ENCODE measurements around the gene MACROD1.

Gene MACROD1

GRCh38 chr11:63998558-63999348 is 167.2 kb downstream of the MACROD1 start:
- TF ChIP-seq, protein P1, sequence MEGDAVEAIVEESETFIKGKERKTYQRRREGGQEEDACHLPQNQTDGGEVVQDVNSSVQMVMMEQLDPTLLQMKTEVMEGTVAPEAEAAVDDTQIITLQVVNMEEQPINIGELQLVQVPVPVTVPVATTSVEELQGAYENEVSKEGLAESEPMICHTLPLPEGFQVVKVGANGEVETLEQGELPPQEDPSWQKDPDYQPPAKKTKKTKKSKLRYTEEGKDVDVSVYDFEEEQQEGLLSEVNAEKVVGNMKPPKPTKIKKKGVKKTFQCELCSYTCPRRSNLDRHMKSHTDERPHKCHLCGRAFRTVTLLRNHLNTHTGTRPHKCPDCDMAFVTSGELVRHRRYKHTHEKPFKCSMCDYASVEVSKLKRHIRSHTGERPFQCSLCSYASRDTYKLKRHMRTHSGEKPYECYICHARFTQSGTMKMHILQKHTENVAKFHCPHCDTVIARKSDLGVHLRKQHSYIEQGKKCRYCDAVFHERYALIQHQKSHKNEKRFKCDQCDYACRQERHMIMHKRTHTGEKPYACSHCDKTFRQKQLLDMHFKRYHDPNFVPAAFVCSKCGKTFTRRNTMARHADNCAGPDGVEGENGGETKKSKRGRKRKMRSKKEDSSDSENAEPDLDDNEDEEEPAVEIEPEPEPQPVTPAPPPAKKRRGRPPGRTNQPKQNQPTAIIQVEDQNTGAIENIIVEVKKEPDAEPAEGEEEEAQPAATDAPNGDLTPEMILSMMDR (IDR thresholded peaks at IDR 0.05; ENCODE audit: low read length, missing control alignments), result no peak
- H3K4me3 ChIP-seq (replicated peaks; ENCODE audit: low read depth, low read length), result no peak overlapping the region
- no peak for DNase-seq (ENCODE audit: low read depth)

- H3K4me3 ChIP-seq (replicated peaks; ENCODE audit: low read depth, low read length), result no peak overlapping the region
- no peak for DNase-seq (ENCODE audit: low read depth)
- TF ChIP-seq, protein P1 (IDR thresholded peaks at IDR 0.05; ENCODE audit: low read length, missing control alignments), result no peak
Measured at GRCh38 chr11:63997801-63998337, 168.0 kb downstream of the MACROD1 start.

GRCh38 chr11:63997104-63997700 is 168.7 kb downstream of the MACROD1 start:
- DNase-seq (ENCODE audit: low read depth), result no peak
- TF ChIP-seq, protein P1 (IDR thresholded peaks at IDR 0.05; ENCODE audit: low read length, missing control alignments), result no peak

DNA sequence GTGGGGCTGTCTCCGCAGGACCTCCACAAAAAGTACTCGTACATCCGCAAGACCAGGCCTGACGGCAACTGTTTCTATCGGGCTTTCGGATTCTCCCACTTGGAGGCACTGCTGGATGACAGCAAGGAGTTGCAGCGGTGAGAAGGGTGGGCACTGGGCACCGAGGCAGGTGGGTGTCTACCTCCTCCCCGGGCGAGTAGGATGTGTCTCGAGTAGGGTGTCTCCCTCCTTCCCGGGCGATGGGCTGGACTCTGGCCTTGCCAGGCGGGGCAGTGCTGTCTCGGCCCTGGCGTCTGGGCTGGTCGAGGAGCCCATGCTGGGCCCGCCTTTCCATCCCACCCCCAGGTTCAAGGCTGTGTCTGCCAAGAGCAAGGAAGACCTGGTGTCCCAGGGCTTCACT is 169.4 kb downstream of the MACROD1 start:
- no peak for DNase-seq (ENCODE audit: low read depth)
- TF ChIP-seq, protein P1 (IDR thresholded peaks at IDR 0.05; ENCODE audit: low read length, missing control alignments), result no peak

More at GRCh38 chr11:63997104-63997700, 168.7 kb downstream of the MACROD1 start:
- no peak overlapping the region for H3K4me3 ChIP-seq (replicated peaks; ENCODE audit: low read depth, low read length)

DNA sequence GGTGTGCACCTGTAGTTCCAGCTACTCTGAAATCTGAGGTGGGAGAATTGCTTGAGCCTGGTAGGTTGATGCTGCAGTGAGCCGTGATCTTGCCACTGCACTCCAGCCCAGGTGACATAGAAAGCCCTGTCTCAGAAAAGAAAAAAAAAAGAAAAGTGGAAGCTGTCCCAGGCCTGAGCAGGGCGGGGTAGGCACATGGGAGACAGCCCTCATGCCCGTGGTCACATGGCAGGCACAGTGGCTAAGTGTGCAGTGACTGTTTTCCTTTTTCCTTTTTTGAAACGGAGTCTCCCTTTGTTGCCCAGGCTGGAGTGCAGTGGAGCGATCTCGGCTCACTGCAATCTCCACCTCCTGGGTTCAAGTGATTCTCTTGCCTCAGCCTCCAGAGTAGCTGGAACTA is 171.9 kb downstream of the MACROD1 start:
- TF ChIP-seq, protein P1 (IDR thresholded peaks at IDR 0.05; ENCODE audit: low read length, missing control alignments), result no peak
- DNase-seq (ENCODE audit: low read depth), result no peak
- H3K4me3 ChIP-seq (replicated peaks; ENCODE audit: low read depth, low read length), result no peak overlapping the region

More for the DNA sequence above, 169.4 kb downstream of the MACROD1 start:
- H3K4me3 ChIP-seq (replicated peaks; ENCODE audit: low read depth, low read length), result no peak overlapping the region

- H3K4me3 ChIP-seq (replicated peaks; ENCODE audit: low read depth, low read length), result no peak overlapping the region
- TF ChIP-seq, protein P1 (IDR thresholded peaks at IDR 0.05; ENCODE audit: low read length, missing control alignments), result no peak
- DNase-seq (ENCODE audit: low read depth), result no peak
Measured at GRCh38 chr11:63993100-63993499, 172.8 kb downstream of the MACROD1 start.

Data from fibroblast of pulmonary artery (primary cell).